ENCODE results near the gene TBL3.
"Not testable (repeated sequence)": the region's sequence is repeated elsewhere in the genome, so short reads cannot be mapped to it uniquely, and the experiment has no call there.

TBL3 gene

GRCh38 chr16:1938910-1939309 is 32.9 kb upstream of the TBL3 start:
- H3K4me3 ChIP-seq (ENCODE audit: low read depth, low read length): no peak overlapping the region
- TF ChIP-seq CTCF (IDR thresholded peaks at IDR 0.05; ENCODE audit: borderline replicate concordance, insufficient read depth, low read depth, low read length): no peak

GRCh38 chr16:1939833-1940232 is 32.0 kb upstream of the TBL3 start:
- H3K4me3 ChIP-seq (ENCODE audit: low read depth, low read length): not testable (repeated sequence)

- H3K4me3 ChIP-seq (ENCODE audit: low read depth, low read length): no peak overlapping the region
- TF ChIP-seq CTCF (IDR thresholded peaks at IDR 0.05; ENCODE audit: borderline replicate concordance, insufficient read depth, low read depth, low read length): no peak
Measured at GRCh38 chr16:1940273-1941161, 31.3 kb upstream of the TBL3 start.

GRCh38 chr16:1941162-1942046 is 30.4 kb upstream of the TBL3 start:
- TF ChIP-seq CTCF (IDR thresholded peaks at IDR 0.05; ENCODE audit: borderline replicate concordance, insufficient read depth, low read depth, low read length): no peak
- H3K4me3 ChIP-seq (ENCODE audit: low read depth, low read length): peak overlapping the region; percentile 65

- TF ChIP-seq CTCF (IDR thresholded peaks at IDR 0.05; ENCODE audit: borderline replicate concordance, insufficient read depth, low read depth, low read length): no peak
- peak overlapping the region; percentile 65 for H3K4me3 ChIP-seq (ENCODE audit: low read depth, low read length)
Measured at GRCh38 chr16:1942047-1942809, 29.6 kb upstream of the TBL3 start.

GRCh38 chr16:1942810-1943726 is 28.8 kb upstream of the TBL3 start, which contains the start of gene MSRB1:
MSRB1 (minus strand) TSS chr16:1943199; CDS start chr16:1943156, 43 bp downstream.
- TF ChIP-seq CTCF (IDR thresholded peaks at IDR 0.05; ENCODE audit: borderline replicate concordance, insufficient read depth, low read depth, low read length): no peak
- peak within 1 kb of the TSS; percentile 65 for H3K4me3 ChIP-seq (ENCODE audit: low read depth, low read length)
